SU-DHL-6 (cell line): ENCODE measurements around the gene ALKBH6.

Experiments
- H2AFZ ChIP-seq: fragments of 200-600 bp; sonication (generic); 2 replicates; pipeline ENCODE4 v1.6.1; 2014; ENCODE audit warnings: low read depth, mild to moderate bottlenecking, moderate library complexity, mixed read lengths, antibody characterized with exemption, low read length; ENCODE audit not compliant: severe bottlenecking
- H3F3A ChIP-seq: fragments of 200-600 bp; shearing (Covaris generic); 2 replicates; pipeline ENCODE4 v1.6.0; 2016; ENCODE audit warnings: antibody characterized with exemption, mild to moderate bottlenecking; ENCODE audit not compliant: insufficient read depth
- H3K27ac ChIP-seq: fragments of 200-600 bp; sonication (generic); 2 replicates; pipeline ENCODE4 v1.5.1; 2016; ENCODE audit warnings: low read depth, mild to moderate bottlenecking, low read length, moderate library complexity, mixed read lengths
- H3K27me3 ChIP-seq: fragments of 200-600 bp; sonication (generic), shearing (Covaris generic); 2 replicates; pipeline ENCODE4 v1.6.0; 2014; ENCODE audit warnings: mild to moderate bottlenecking, low read length
- H3K36me3 ChIP-seq: fragments of 200-600 bp; sonication (generic); 2 replicates; pipeline ENCODE4 v1.6.1; 2014; ENCODE audit warnings: mild to moderate bottlenecking, low read length, mixed read lengths
- H3K4me2 ChIP-seq: fragments of 300-600, 200-600 bp; shearing (Covaris generic), sonication (generic); 2 replicates; pipeline ENCODE4 v1.6.0; 2014; ENCODE audit warnings: low read length, low read depth, mild to moderate bottlenecking; ENCODE audit not compliant: poor library complexity, severe bottlenecking
- H3K4me3 ChIP-seq: fragments of 200-600 bp; sonication (generic); 2 replicates; pipeline ENCODE4 v1.5.1; 2014; ENCODE audit warnings: antibody characterized with exemption, low read length, mild to moderate bottlenecking, mixed read lengths; ENCODE audit not compliant: insufficient read depth, poor library complexity, severe bottlenecking
- H3K79me2 ChIP-seq: fragments of 200-600 bp; sonication (generic); 2 replicates; pipeline ENCODE4 v1.6.1; 2014; ENCODE audit warnings: mild to moderate bottlenecking, low read length, moderate library complexity; ENCODE audit not compliant: insufficient read depth
- H3K9ac ChIP-seq: fragments of 200-600 bp; sonication (generic); 2 replicates; pipeline ENCODE4 v1.7.0; 2014; ENCODE audit warnings: mild to moderate bottlenecking, low read length
- H3K9me2 ChIP-seq: fragments of 200-600 bp; sonication (generic); replicated peaks from 2 replicates; pipeline ENCODE4 v1.6.1; 2014; ENCODE audit warnings: low read length; ENCODE audit not compliant: insufficient read depth
- H3K9me3 ChIP-seq: fragments of 200-600 bp; sonication (generic); 2 replicates; pipeline ENCODE4 v1.6.1; 2014; ENCODE audit warnings: low read length, mixed read lengths; ENCODE audit not compliant: insufficient read depth
- H4K20me1 ChIP-seq: fragments of 200-600 bp; sonication (generic); 2 replicates; pipeline ENCODE4 v1.6.1; 2014; ENCODE audit warnings: low read depth, mild to moderate bottlenecking, antibody characterized with exemption, low read length, moderate library complexity, mixed read lengths
- EZH2phosphoT487 ChIP-seq: fragments of 200-600 bp; sonication (generic), shearing (Covaris generic); conservative IDR thresholded peaks from 2 replicates; pipeline ENCODE4 v1.6.1; 2018; ENCODE audit warnings: mild to moderate bottlenecking, antibody characterized with exemption, low read length, moderate library complexity, mixed read lengths
- TF ChIP-seq, protein P1 (sequence below): fragments of 200-600 bp; sonication (generic); IDR thresholded peaks from one replicate; pipeline ENCODE4 v1.5.1; 2017; ENCODE audit warnings: antibody characterized with exemption, mild to moderate bottlenecking, low read length, moderate library complexity; ENCODE audit not compliant: insufficient read depth, poor library complexity, severe bottlenecking

The ALKBH6 gene

DNA sequence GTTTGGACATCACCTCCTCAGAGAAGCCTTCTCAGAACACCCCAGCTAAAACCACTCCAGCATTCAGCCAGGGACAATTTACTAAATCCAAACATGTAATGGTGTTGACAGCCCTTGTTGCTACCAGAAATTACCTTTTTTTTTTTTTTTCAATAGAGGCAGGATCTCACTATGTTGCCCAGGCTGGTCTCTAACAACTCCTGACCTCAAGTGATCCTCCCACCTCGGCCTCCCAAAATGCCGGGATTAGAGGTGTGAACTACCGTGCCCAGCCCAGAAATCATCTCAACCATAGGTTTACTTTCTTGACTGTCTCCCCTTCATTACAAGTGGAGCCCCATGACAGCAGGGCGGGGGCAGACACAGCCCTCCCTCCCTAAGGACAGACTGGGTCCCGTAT, 9.4 kb upstream of the ALKBH6 start:
- Histone ChIP-seq H2AFZ (no peak overlapping the region), H3K4me3 (no peak overlapping the region), H3K27ac (no peak overlapping the region), H3K27me3 (no peaks in the 10 kb centered on the region), H3K9me3 (no peaks in the 10 kb centered on the region), H3K9ac (no peak overlapping the region), H3K9me2 (no peaks in the 10 kb centered on the region), H3K4me2 (no peak overlapping the region), H3F3A (no peaks in the 10 kb centered on the region), H4K20me1 (no peaks in the 10 kb centered on the region), H3K36me3 (no peaks in the 10 kb centered on the region), H3K79me2 (no peaks in the 10 kb centered on the region)
- TF ChIP-seq, protein P1, sequence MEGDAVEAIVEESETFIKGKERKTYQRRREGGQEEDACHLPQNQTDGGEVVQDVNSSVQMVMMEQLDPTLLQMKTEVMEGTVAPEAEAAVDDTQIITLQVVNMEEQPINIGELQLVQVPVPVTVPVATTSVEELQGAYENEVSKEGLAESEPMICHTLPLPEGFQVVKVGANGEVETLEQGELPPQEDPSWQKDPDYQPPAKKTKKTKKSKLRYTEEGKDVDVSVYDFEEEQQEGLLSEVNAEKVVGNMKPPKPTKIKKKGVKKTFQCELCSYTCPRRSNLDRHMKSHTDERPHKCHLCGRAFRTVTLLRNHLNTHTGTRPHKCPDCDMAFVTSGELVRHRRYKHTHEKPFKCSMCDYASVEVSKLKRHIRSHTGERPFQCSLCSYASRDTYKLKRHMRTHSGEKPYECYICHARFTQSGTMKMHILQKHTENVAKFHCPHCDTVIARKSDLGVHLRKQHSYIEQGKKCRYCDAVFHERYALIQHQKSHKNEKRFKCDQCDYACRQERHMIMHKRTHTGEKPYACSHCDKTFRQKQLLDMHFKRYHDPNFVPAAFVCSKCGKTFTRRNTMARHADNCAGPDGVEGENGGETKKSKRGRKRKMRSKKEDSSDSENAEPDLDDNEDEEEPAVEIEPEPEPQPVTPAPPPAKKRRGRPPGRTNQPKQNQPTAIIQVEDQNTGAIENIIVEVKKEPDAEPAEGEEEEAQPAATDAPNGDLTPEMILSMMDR, result no peak
- TF ChIP-seq EZH2phosphoT487, result no peak

DNA sequence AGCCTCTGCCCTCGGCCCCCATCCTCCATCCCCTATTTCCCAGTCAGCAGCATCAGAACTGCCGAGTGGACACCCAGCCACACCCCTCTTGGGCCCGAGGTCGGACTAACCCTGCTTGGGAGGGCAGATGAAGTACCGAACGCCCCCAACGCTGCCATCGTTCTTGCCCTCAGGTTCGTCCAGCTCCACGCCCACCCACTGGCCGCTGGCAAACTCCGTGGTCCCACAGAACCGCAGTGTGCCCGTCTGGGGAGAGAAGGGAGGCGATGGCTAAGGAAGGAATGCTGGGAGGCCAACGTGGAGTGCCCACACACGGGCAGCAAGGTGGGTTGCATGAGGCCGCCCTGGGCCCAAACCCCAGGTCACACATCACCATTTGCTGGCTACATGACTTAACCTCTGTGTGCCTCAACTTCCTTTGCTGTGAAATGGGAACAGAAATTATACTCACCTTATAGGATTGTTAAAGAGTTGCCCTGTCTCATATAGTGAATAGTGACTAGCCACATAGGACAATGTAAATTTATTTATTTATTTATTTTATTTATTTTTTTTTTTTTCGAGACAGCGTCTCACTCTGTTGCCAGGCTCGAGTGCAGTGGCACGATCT, 5.2 kb upstream of the ALKBH6 start:
- TF ChIP-seq, protein P1, result no peak
- no peak for TF ChIP-seq EZH2phosphoT487
- Histone ChIP-seq H2AFZ (no peak overlapping the region), H3F3A (no peaks in the 10 kb centered on the region), H3K36me3 (no peaks in the 10 kb centered on the region), H3K27ac (no peak overlapping the region), H3K27me3 (no peaks in the 10 kb centered on the region), H4K20me1 (no peaks in the 10 kb centered on the region), H3K9me3 (no peaks in the 10 kb centered on the region), H3K9ac (no peak overlapping the region), H3K79me2 (peaks cover 8% of the 10 kb centered on the region; the same call in 1 of the 2 replicates), H3K9me2 (no peaks in the 10 kb centered on the region), H3K4me3 (no peak overlapping the region), H3K4me2 (no peak overlapping the region)

DNA sequence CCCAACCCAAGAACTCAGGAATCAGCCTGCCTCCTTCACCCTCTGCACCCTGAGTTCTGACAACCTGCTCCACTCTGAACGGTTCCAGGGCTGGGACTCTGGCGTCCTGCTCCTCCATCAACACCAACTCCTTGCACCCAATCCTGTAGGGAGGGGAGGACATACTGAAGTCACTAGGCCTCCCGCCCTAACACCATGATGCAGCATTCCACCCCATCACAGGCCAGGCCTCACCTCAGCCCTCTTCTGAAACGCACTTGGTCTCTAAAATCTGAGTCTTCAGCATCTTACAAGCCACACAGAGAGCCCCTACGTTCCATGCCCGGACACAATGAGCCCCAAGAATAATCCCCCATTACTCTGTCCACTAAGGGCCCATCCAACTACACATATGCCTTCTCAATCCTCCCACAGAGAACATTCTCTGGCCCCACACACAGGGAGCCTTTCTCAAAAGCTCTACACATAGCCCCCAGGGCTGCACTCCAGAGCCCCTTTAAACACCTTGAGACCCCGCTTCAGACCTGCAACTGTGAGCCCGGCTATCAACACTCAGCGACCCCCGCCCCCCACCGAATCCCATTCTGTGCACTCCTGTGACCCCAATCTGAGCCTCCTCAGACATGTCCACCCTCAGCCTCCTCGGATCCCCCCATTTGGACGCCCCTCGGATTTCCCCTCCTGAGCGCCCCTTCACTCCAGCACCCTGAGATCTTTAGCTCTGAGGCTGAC, 567 bp downstream of the ALKBH6 start:
- H4K20me1 ChIP-seq, result no peaks in the 10 kb centered on the region
- no peak for TF ChIP-seq EZH2phosphoT487
- TF ChIP-seq, protein P1, result no peak
- H3K36me3 ChIP-seq, result no peaks in the 10 kb centered on the region
- peak overlapping the region; percentile 88 for H3K9ac ChIP-seq
- H2AFZ ChIP-seq, result peak overlapping the region; percentile 82
- H3K27me3 ChIP-seq, result no peaks in the 10 kb centered on the region
- peak overlapping the region; percentile 90 for H3K4me3 ChIP-seq
- H3K79me2 ChIP-seq, result peaks cover 12% of the 10 kb centered on the region; the same call in 1 of the 2 replicates
- H3K9me2 ChIP-seq, result no peaks in the 10 kb centered on the region
- H3F3A ChIP-seq, result peaks cover 7% of the 10 kb centered on the region; the same call in 1 of the 2 replicates
- peak overlapping the region; percentile 18; the same call in 1 of the 2 replicates for H3K27ac ChIP-seq
- no peaks in the 10 kb centered on the region for H3K9me3 ChIP-seq
- peak overlapping the region; percentile 83 for H3K4me2 ChIP-seq
